Neural cell (in vitro differentiated cells): ENCODE measurements around the gene EIF4A2.
A peak's percentile ranks its signal among the peaks of the same experiment; 100 is the strongest.

ENCODE experiments used
- CTCF ChIP-seq: fragments of 450-650 bp; IDR thresholded peaks from 2 replicates; pipeline ENCODE4 v1.5.1; 2014; ENCODE audit warnings: antibody characterized with exemption, mild to moderate bottlenecking, moderate library complexity; ENCODE audit not compliant: poor library complexity, severe bottlenecking
- EP300 ChIP-seq: fragments of 450-650 bp; conservative IDR thresholded peaks from 2 replicates; pipeline ENCODE4 v1.6.1; 2014; ENCODE audit warnings: antibody characterized with exemption, mild to moderate bottlenecking, moderate library complexity; ENCODE audit not compliant: poor library complexity, severe bottlenecking
- EZH2 ChIP-seq: fragments of 200-600, 300-800 bp; shearing (Covaris generic), sonication (generic); IDR thresholded peaks from 2 replicates; pipeline ENCODE4 v1.6.1; 2014; ENCODE audit warnings: antibody characterized with exemption, low read length, borderline replicate concordance, mild to moderate bottlenecking; ENCODE audit not compliant: insufficient read depth, poor library complexity, severe bottlenecking
- REST ChIP-seq: IDR thresholded peaks from 2 replicates; pipeline ENCODE4 v1.6.1; 2012; ENCODE audit warnings: borderline replicate concordance

DNA sequence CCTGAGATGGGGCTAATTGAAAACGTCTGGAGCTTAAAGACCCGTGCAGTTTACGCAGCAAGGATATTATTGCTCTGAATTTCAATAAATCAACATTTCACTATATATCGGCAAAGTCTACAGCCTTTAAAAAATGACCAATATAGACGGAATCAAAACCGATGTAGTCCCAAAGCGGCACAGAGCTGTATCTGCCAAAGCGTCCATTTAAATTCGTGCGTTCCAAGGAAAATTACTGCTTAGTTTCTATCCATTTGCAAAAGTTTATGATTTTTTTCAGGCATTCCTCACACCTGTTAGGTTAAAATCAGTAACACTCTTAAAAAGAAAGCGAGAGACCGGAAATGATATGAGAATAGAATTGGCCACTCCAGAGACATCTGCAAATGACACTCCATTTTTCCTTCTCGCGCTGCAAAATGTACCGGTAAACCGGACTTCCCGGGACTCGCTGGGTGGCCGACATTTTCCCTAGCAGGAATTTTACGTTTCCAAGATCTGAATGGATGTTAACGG, 777 bp upstream of the EIF4A2 start:
- no peak for TF ChIP-seq CTCF
- TF ChIP-seq REST: peak; percentile 90
- no peak for TF ChIP-seq EP300
- no peak for TF ChIP-seq EZH2
